Measurements from ENCODE around the gene GNAS. TPM values are rescaled to one million over a fixed set of nuclear protein-coding genes. Genes with fewer than 3 reads are reported as not detected.

The GNAS gene
- total RNA-seq, 1 donor from 2014 or later = 1,218 TPM

DNA sequence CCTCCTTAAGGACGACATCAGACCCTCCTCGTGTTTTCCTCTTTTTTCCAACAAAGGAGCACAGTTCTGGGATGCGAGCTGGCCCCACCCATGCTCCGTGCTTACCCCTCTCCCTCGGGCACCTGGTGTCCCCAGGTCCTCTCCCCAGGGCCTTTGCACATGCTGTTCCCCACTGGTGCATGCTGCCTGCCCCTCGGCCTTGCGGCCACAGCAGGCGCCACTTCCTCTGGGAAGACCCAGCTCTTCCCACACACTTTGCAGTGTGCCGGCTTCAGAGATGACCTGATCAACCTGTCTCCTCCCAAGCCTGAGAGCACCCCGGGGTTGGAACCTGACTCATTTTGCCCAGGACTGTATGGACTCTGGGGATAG is 41.7 kb upstream of the GNAS start:
- no peaks in the 10 kb centered on the region for H3K36me3 Mint-ChIP-seq
- H3K4me3 Mint-ChIP-seq = no peak overlapping the region
- H3K9me3 Mint-ChIP-seq = no peaks in the 10 kb centered on the region
- TF ChIP-seq, protein P1, sequence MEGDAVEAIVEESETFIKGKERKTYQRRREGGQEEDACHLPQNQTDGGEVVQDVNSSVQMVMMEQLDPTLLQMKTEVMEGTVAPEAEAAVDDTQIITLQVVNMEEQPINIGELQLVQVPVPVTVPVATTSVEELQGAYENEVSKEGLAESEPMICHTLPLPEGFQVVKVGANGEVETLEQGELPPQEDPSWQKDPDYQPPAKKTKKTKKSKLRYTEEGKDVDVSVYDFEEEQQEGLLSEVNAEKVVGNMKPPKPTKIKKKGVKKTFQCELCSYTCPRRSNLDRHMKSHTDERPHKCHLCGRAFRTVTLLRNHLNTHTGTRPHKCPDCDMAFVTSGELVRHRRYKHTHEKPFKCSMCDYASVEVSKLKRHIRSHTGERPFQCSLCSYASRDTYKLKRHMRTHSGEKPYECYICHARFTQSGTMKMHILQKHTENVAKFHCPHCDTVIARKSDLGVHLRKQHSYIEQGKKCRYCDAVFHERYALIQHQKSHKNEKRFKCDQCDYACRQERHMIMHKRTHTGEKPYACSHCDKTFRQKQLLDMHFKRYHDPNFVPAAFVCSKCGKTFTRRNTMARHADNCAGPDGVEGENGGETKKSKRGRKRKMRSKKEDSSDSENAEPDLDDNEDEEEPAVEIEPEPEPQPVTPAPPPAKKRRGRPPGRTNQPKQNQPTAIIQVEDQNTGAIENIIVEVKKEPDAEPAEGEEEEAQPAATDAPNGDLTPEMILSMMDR (IDR thresholded peaks at IDR 0.05; ENCODE audit: unreplicated experiment) = no peak
- no peaks in the 10 kb centered on the region for H3K4me1 Mint-ChIP-seq
- H3K27me3 Mint-ChIP-seq (ENCODE audit: low read depth) = peaks cover 15% of the 10 kb centered on the region
- no peak for DNase-seq (ENCODE audit: low spot score in 2 of 2, unreplicated experiment in 2 of 2)
- no peak overlapping the region for H3K27ac Mint-ChIP-seq

DNA sequence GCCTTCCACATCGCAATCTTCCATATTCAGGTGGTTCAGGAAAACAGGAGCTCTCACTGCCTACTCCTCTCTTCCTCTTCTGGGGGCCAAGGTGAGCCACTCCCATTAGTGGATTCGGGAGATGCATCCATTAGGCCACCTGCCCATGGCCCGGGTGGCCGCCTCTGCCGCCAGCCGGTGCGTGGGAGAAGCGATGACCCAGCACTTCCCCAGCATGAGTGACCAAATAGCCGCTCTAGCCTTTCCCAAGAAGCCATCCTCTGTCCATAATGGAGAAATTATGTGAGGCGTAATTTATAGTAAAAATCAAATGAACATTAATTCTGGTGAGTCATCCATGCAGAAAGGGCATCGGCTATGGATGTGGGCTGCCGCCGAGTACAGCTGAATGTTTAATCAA is 41.2 kb upstream of the GNAS start:
- H3K27ac Mint-ChIP-seq = no peak overlapping the region
- no peak overlapping the region for H3K4me3 Mint-ChIP-seq
- DNase-seq (ENCODE audit: low spot score in 2 of 2, unreplicated experiment in 2 of 2) = no peak
- H3K36me3 Mint-ChIP-seq = no peaks in the 10 kb centered on the region
- TF ChIP-seq, protein P1 (IDR thresholded peaks at IDR 0.05; ENCODE audit: unreplicated experiment) = no peak
- peaks cover 12% of the 10 kb centered on the region for H3K27me3 Mint-ChIP-seq (ENCODE audit: low read depth)
- H3K4me1 Mint-ChIP-seq = no peaks in the 10 kb centered on the region
- H3K9me3 Mint-ChIP-seq = no peaks in the 10 kb centered on the region

DNA sequence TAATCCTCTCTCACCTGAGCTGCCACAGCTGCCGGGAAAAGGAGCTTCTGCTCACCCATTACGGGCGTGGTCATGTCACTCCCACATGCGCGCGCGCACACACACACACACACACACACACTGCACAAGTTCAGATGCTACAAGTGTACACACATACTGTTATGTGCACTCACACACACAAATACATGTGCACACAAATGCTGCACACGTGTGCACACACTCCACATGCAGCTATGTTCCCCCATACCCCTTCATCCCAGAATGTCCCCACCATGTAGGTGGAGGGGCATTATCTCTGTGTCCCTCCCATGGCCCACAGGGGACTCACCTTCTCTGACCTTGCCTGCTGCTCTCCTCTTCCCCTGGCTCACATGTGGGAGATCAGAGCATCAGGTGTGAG is 39.1 kb upstream of the GNAS start:
- DNase-seq (ENCODE audit: low spot score in 2 of 2, unreplicated experiment in 2 of 2) = no peak
- no peaks in the 10 kb centered on the region for H3K4me1 Mint-ChIP-seq
- peaks cover 12% of the 10 kb centered on the region for H3K27me3 Mint-ChIP-seq (ENCODE audit: low read depth)
- H3K4me3 Mint-ChIP-seq = no peak overlapping the region
- H3K9me3 Mint-ChIP-seq = no peaks in the 10 kb centered on the region
- TF ChIP-seq, protein P1 (IDR thresholded peaks at IDR 0.05; ENCODE audit: unreplicated experiment) = no peak
- no peaks in the 10 kb centered on the region for H3K36me3 Mint-ChIP-seq
- no peak overlapping the region for H3K27ac Mint-ChIP-seq

DNA sequence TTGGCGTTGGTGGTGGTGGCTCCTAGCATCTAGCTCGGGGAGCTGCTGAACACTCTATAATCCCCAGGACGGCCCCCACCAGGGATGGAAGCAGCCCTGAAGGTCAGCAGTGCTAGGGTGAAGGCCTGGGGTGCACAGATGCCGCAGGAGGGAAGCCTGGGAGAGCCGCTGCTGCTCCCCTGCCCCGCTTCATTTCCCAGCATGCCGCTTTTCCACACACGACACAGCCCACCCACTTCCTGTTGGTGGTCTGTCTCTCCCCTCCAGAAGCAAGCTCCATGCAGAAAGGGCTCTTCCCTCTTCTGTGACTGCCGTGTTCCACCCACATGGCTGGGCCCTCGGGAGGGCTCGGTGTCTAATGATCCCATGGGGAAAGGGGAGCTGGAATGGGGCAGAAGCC is 37.1 kb upstream of the GNAS start:
- DNase-seq (ENCODE audit: low spot score in 2 of 2, unreplicated experiment in 2 of 2) = no peak
- Mint-ChIP-seq H3K36me3 (peaks cover 7% of the 10 kb centered on the region), H3K9me3 (peaks cover 2% of the 10 kb centered on the region), H3K4me1 (no peaks in the 10 kb centered on the region), H3K27ac (no peak overlapping the region), H3K27me3 (ENCODE audit: low read depth) (peaks cover 12% of the 10 kb centered on the region), H3K4me3 (no peak overlapping the region)
- TF ChIP-seq, protein P1 (IDR thresholded peaks at IDR 0.05; ENCODE audit: unreplicated experiment) = no peak

DNA sequence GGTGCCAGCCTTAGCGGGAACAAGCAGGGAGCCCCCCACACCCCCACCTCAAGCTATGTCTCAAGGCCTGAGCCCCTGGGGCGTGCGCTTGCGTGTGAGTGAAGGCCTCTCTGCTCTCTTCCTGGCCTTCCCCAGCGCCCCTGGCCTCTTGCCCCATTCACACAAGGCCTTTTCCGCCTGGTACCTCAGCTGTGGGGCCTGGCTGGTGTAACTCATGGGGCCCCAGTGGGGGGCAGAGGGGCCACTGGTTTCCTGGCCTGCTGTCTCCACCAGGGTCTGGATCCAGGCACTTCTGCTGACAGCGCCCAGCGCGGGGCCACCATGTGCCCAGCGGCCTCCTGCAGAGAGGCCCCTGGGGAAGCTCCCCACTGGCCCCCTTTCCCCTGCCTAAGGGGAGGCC is 36.5 kb upstream of the GNAS start:
- H3K9me3 Mint-ChIP-seq = peaks cover 6% of the 10 kb centered on the region
- H3K36me3 Mint-ChIP-seq = peaks cover 13% of the 10 kb centered on the region
- no peak overlapping the region for H3K27ac Mint-ChIP-seq
- DNase-seq (ENCODE audit: low spot score in 2 of 2, unreplicated experiment in 2 of 2) = no peak
- H3K4me1 Mint-ChIP-seq = no peaks in the 10 kb centered on the region
- TF ChIP-seq, protein P1 (IDR thresholded peaks at IDR 0.05; ENCODE audit: unreplicated experiment) = no peak
- H3K27me3 Mint-ChIP-seq (ENCODE audit: low read depth) = peaks cover 12% of the 10 kb centered on the region
- H3K4me3 Mint-ChIP-seq = no peak overlapping the region
